BLaER1 treated with 17β-estradiol and CSF1 and Interleukin-3, amounts not matched to agents 10 nM and 100 nM (cell line): ENCODE results near the gene WDR64.

ENCODE experiments used
- H3K27ac ChIP-seq, 11 experiments: shearing (Covaris generic); formaldehyde crosslinking; 2 replicates each; pipeline ENCODE4 v1.8.1; 2022
- H3K27me3 ChIP-seq, 11 experiments: shearing (Covaris generic); formaldehyde crosslinking; 2 replicates each; pipeline ENCODE4 v1.8.1; 2022
- H3K36me3 ChIP-seq, 11 experiments: shearing (Covaris generic); formaldehyde crosslinking; 2 replicates each; pipeline ENCODE4 v1.8.1; 2022
- H3K4me1 ChIP-seq, 10 experiments: shearing (Covaris generic); formaldehyde crosslinking; 2 replicates each; pipeline ENCODE4 v1.8.1; 2022
- H3K4me2 ChIP-seq, 11 experiments: shearing (Covaris generic); formaldehyde crosslinking; 2 replicates each; pipeline ENCODE4 v1.8.1; 2022
- H3K4me3 ChIP-seq, 10 experiments: shearing (Covaris generic); formaldehyde crosslinking; 2 replicates each; pipeline ENCODE4 v1.8.1; 2022
- H3K9ac ChIP-seq, 11 experiments: shearing (Covaris generic); formaldehyde crosslinking; 2 replicates each; pipeline ENCODE4 v1.8.1; 2022
- H3K9me3 ChIP-seq, 11 experiments: shearing (Covaris generic); formaldehyde crosslinking; replicated peaks in 1 of 11; 2 replicates each; pipeline ENCODE4 v1.8.1; 2022
- H4K20me1 ChIP-seq, 11 experiments: shearing (Covaris generic); formaldehyde crosslinking; 2 replicates each; pipeline ENCODE4 v1.8.1; 2022
- Cebpa-rat ChIP-seq, 11 experiments: shearing (Covaris generic); IDR thresholded peaks; 2 replicates each; pipeline ENCODE4 v1.8.1; 2022

WDR64 gene

GRCh38 chr1:241637046-241637590 lies 15.0 kb upstream of the WDR64 start:
- peaks cover 0 to 24% (median 12%) of the 10 kb centered on the region in 11 experiments; a peak in 11 of 22 replicates for H4K20me1 ChIP-seq
- H3K4me3 ChIP-seq, result peak overlapping the region in 9 of 10 experiments; percentile 81 to 96 (median 93); a peak in 17 of 20 replicates

GRCh38 chr1:241637604-241638003 lies 14.5 kb upstream of the WDR64 start:
- Histone ChIP-seq H3K27ac (peak overlapping the region in 6 of 11 experiments; percentile 14 to 96 (median 94); a peak in 12 of 22 replicates), H3K4me2 (peak overlapping the region; percentile 75 to 98 (median 89)), H3K4me1 (peaks cover 53 to 75% (median 61%) of the 10 kb centered on the region in 10 experiments), H3K27me3 (no peaks in the 10 kb centered on the region), H3K9me3 (peaks cover under 1 to 20% (median 11%) of the 10 kb centered on the region in 11 experiments; a peak in 14 of 22 replicates), H3K4me3 (peak overlapping the region; percentile 81 to 96 (median 94)), H3K36me3 (peaks cover 0 to 49% (median 37%) of the 10 kb centered on the region in 11 experiments; a peak in 18 of 22 replicates), H4K20me1 (peaks cover 0 to 24% (median 12%) of the 10 kb centered on the region in 11 experiments; a peak in 11 of 22 replicates), H3K9ac (peak overlapping the region in 9 of 11 experiments; percentile 90 to 97 (median 95); a peak in 14 of 22 replicates)
- no peak for TF ChIP-seq Cebpa-rat (IDR thresholded peaks at IDR 0.05)

More at GRCh38 chr1:241637046-241637590, 15.0 kb upstream of the WDR64 start:
- Histone ChIP-seq H3K36me3 (peaks cover 0 to 54% (median 42%) of the 10 kb centered on the region in 11 experiments; a peak in 19 of 22 replicates), H3K27ac (peak overlapping the region in 3 of 11 experiments; percentile 11 to 94 (median 14); a peak in 2 of 22 replicates), H3K9ac (no peak overlapping the region), H3K27me3 (no peaks in the 10 kb centered on the region), H3K9me3 (peaks cover 0 to 15% (median 8%) of the 10 kb centered on the region in 11 experiments; a peak in 13 of 22 replicates), H3K4me2 (peak overlapping the region; percentile 75 to 98 (median 89)), H3K4me1 (peaks cover 57 to 80% (median 65%) of the 10 kb centered on the region in 10 experiments)
- TF ChIP-seq Cebpa-rat (IDR thresholded peaks at IDR 0.05), result no peak

- H3K4me3 ChIP-seq, result peak overlapping the region; percentile 81 to 96 (median 94)
- TF ChIP-seq Cebpa-rat (IDR thresholded peaks at IDR 0.05), result no peak
- H3K27ac ChIP-seq, result peak overlapping the region in 8 of 11 experiments; percentile 6 to 96 (median 94); a peak in 13 of 22 replicates
- peaks cover 53 to 69% (median 61%) of the 10 kb centered on the region in 10 experiments for H3K4me1 ChIP-seq
- H3K36me3 ChIP-seq, result peaks cover 0 to 43% (median 31%) of the 10 kb centered on the region in 11 experiments; a peak in 18 of 22 replicates
- peaks cover 4 to 21% (median 14%) of the 10 kb centered on the region in 11 experiments; a peak in 16 of 22 replicates for H3K9me3 ChIP-seq
- no peaks in the 10 kb centered on the region for H3K27me3 ChIP-seq
- peak overlapping the region; percentile 90 to 97 (median 95); a peak in 20 of 22 replicates for H3K9ac ChIP-seq
- H3K4me2 ChIP-seq, result peak overlapping the region; percentile 75 to 98 (median 89)
- peaks cover 0 to 24% (median 12%) of the 10 kb centered on the region in 11 experiments; a peak in 11 of 22 replicates for H4K20me1 ChIP-seq
Observed at GRCh38 chr1:241638099-241638682, 13.9 kb upstream of the WDR64 start.

GRCh38 chr1:241638909-241639622 lies 13.0 kb upstream of the WDR64 start:
- peak overlapping the region; percentile 81 to 96 (median 94) for H3K4me3 ChIP-seq
- peak overlapping the region; percentile 34 to 96 (median 93); a peak in 21 of 22 replicates for H3K27ac ChIP-seq
- no peaks in the 10 kb centered on the region for H3K27me3 ChIP-seq
- H3K9ac ChIP-seq, result peak overlapping the region; percentile 90 to 97 (median 95)
- TF ChIP-seq Cebpa-rat (IDR thresholded peaks at IDR 0.05), result no peak
- peaks cover 53 to 64% (median 58%) of the 10 kb centered on the region in 10 experiments for H3K4me1 ChIP-seq
- H3K9me3 ChIP-seq, result peaks cover 4 to 22% (median 15%) of the 10 kb centered on the region in 11 experiments; a peak in 16 of 22 replicates
- peaks cover 0 to 23% (median 12%) of the 10 kb centered on the region in 11 experiments; a peak in 11 of 22 replicates for H4K20me1 ChIP-seq
- H3K36me3 ChIP-seq, result peaks cover 0 to 35% (median 23%) of the 10 kb centered on the region in 11 experiments; a peak in 18 of 22 replicates
- peak overlapping the region; percentile 75 to 98 (median 89) for H3K4me2 ChIP-seq

- H4K20me1 ChIP-seq, result peaks cover 0 to 22% (median 12%) of the 10 kb centered on the region in 11 experiments; a peak in 11 of 22 replicates
- peaks cover 0 to 28% (median 18%) of the 10 kb centered on the region in 11 experiments; a peak in 18 of 22 replicates for H3K36me3 ChIP-seq
- peak overlapping the region; percentile 83 to 96 (median 93) for H3K27ac ChIP-seq
- H3K4me1 ChIP-seq, result peaks cover 47 to 58% (median 52%) of the 10 kb centered on the region in 10 experiments
- H3K9ac ChIP-seq, result peak overlapping the region; percentile 90 to 97 (median 95)
- H3K4me3 ChIP-seq, result peak overlapping the region; percentile 81 to 96 (median 94)
- peaks cover 4 to 22% (median 15%) of the 10 kb centered on the region in 11 experiments; a peak in 16 of 22 replicates for H3K9me3 ChIP-seq
- H3K4me2 ChIP-seq, result peak overlapping the region; percentile 75 to 98 (median 89)
- H3K27me3 ChIP-seq, result no peaks in the 10 kb centered on the region
- TF ChIP-seq Cebpa-rat (IDR thresholded peaks at IDR 0.05), result no peak
Observed at GRCh38 chr1:241639623-241640148, 12.4 kb upstream of the WDR64 start.

GRCh38 chr1:241640149-241640866 lies 11.8 kb upstream of the WDR64 start, which contains the start of the genes CHML and OPN3:
Gene CHML, minus strand, starts transcription at chr1:241640369. Its CDS starts 4,603 bp downstream, at chr1:241635766.
Gene OPN3, minus strand, starts transcription at chr1:241640369. Its CDS starts 115 bp downstream, at chr1:241640254.
- Histone ChIP-seq H3K4me3 (peak within 1 kb of the TSS; percentile 81 to 96 (median 94)), H3K9me3 (peaks cover 4 to 19% (median 11%) of the 10 kb centered on the region in 11 experiments; a peak in 16 of 22 replicates), H3K4me1 (peaks cover 42 to 52% (median 46%) of the 10 kb centered on the region in 10 experiments), H3K4me2 (peak within 1 kb of the TSS; percentile 79 to 98 (median 89)), H3K27ac (peak within 1 kb of the TSS; percentile 83 to 96 (median 93)), H4K20me1 (peaks cover 0 to 22% (median 12%) of the 10 kb centered on the region in 11 experiments; a peak in 11 of 22 replicates), H3K9ac (peak within 1 kb of the TSS; percentile 90 to 97 (median 95)), H3K36me3 (peaks cover 0 to 22% (median 12%) of the 10 kb centered on the region in 11 experiments; a peak in 17 of 22 replicates), H3K27me3 (no peaks in the 10 kb centered on the region)
- TF ChIP-seq Cebpa-rat (IDR thresholded peaks at IDR 0.05), result no peak
